Measurements from ENCODE around the gene PRDM16.

DNA sequence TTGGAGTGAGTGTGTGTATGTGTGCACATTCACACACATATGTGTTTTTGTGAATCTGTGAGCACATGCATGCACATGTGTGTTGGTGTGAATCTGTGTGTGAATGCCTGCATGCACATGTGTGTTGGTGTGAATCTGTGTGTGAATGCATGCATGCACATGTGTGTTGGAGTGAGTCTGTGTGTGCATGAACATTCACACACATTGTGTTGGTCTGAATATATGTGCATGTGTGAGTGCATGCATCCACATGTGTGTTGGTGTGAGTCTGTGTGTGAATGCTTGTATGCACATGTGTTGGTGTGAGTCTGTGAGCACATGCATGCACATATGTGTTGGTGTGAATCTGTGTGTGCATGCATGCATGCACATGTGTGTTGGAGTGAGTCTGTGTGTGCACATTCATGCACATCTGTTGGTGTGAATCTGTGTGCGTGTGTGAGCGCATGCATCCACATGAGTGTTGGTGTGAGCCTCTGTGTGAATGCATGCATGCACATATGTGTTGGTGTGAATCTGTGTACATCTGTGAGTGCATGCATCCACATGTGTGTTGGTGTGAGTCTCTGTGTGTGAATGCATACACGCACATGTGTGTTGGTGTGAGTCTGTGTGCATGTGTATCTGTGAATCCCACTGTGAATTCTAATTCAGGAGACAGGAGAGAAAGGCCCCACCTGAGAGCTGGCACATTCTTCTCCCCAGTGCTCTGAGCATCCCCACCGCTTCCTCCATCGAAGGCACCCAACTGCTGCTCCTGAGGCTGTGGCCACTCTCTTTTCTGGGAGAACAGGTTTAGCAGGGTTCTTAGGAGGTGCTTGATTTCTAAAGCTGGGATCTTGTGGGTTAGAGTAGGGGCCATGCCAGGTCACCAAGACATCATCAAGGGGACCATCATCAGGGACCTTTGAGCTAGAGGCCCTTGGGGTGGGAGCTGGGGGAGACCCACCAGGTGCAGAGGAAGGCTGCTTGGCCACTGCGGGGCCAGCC, 267.9 kb downstream of the PRDM16 start:
- TF ChIP-seq, protein P1, sequence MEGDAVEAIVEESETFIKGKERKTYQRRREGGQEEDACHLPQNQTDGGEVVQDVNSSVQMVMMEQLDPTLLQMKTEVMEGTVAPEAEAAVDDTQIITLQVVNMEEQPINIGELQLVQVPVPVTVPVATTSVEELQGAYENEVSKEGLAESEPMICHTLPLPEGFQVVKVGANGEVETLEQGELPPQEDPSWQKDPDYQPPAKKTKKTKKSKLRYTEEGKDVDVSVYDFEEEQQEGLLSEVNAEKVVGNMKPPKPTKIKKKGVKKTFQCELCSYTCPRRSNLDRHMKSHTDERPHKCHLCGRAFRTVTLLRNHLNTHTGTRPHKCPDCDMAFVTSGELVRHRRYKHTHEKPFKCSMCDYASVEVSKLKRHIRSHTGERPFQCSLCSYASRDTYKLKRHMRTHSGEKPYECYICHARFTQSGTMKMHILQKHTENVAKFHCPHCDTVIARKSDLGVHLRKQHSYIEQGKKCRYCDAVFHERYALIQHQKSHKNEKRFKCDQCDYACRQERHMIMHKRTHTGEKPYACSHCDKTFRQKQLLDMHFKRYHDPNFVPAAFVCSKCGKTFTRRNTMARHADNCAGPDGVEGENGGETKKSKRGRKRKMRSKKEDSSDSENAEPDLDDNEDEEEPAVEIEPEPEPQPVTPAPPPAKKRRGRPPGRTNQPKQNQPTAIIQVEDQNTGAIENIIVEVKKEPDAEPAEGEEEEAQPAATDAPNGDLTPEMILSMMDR (conservative IDR thresholded peaks at IDR 0.05; ENCODE audit: low read length) = no peak
- TF ChIP-seq EZH2phosphoT487 (IDR thresholded peaks at IDR 0.05; ENCODE audit: borderline replicate concordance, low read depth, low read length) = no peak
